KMS-11 (cell line): ENCODE data around the gene RHEX.

Experiments
- H2AFZ ChIP-seq: fragments of 200-600 bp; sonication (generic); 2 replicates; pipeline ENCODE4 v1.6.1; 2016; ENCODE audit warnings: antibody characterized with exemption, mixed run types, low read depth
- H3K27ac ChIP-seq: fragments of 200-600 bp; sonication (generic); 2 replicates; pipeline ENCODE4 v1.6.1; 2016; ENCODE audit warnings: mild to moderate bottlenecking, mixed run types
- H3K27me3 ChIP-seq: fragments of 200-600 bp; sonication (generic); 2 replicates; pipeline ENCODE4 v1.6.1; 2017; ENCODE audit warnings: mild to moderate bottlenecking, low read depth, mixed run types, moderate library complexity; ENCODE audit not compliant: insufficient read depth
- H3K36me3 ChIP-seq: fragments of 200-600 bp; sonication (generic); 2 replicates; pipeline ENCODE4 v1.6.1; 2017; ENCODE audit warnings: mild to moderate bottlenecking, mixed run types; ENCODE audit not compliant: insufficient read depth
- H3K4me1 ChIP-seq: fragments of 200-600 bp; sonication (generic); 2 replicates; pipeline ENCODE4 v1.6.1; 2016; ENCODE audit warnings: mild to moderate bottlenecking, low read depth, mixed run types; ENCODE audit not compliant: poor library complexity, severe bottlenecking
- H3K4me2 ChIP-seq: fragments of 200-600 bp; sonication (generic); 2 replicates; pipeline ENCODE4 v1.7.0; 2016; ENCODE audit warnings: mild to moderate bottlenecking, mixed run types
- H3K4me3 ChIP-seq: fragments of 200-600 bp; sonication (generic); IDR thresholded peaks from 2 replicates; pipeline ENCODE4 v1.6.1; 2017; ENCODE audit warnings: low read depth, low read length, mixed read lengths; ENCODE audit not compliant: insufficient read depth
- H3K79me2 ChIP-seq: fragments of 200-600 bp; sonication (generic); 2 replicates; pipeline ENCODE4 v1.6.1; 2016; ENCODE audit warnings: low read depth, mixed run types; ENCODE audit not compliant: insufficient read depth
- H3K9ac ChIP-seq: fragments of 200-600 bp; sonication (generic); 2 replicates; pipeline ENCODE4 v1.6.1; 2016; ENCODE audit warnings: mild to moderate bottlenecking, mixed run types
- H4K20me1 ChIP-seq: fragments of 200-600 bp; sonication (generic); 2 replicates; pipeline ENCODE4 v1.6.1; 2016; ENCODE audit warnings: mild to moderate bottlenecking, mixed run types; ENCODE audit not compliant: insufficient read depth
- TF ChIP-seq, protein P1 (sequence below): fragments of 200-600 bp; sonication (generic); conservative IDR thresholded peaks from 2 replicates; pipeline ENCODE4 v1.6.1; 2017; ENCODE audit warnings: low read depth, mild to moderate bottlenecking, antibody characterized with exemption, low read length, moderate library complexity, mixed read lengths

The RHEX gene

DNA sequence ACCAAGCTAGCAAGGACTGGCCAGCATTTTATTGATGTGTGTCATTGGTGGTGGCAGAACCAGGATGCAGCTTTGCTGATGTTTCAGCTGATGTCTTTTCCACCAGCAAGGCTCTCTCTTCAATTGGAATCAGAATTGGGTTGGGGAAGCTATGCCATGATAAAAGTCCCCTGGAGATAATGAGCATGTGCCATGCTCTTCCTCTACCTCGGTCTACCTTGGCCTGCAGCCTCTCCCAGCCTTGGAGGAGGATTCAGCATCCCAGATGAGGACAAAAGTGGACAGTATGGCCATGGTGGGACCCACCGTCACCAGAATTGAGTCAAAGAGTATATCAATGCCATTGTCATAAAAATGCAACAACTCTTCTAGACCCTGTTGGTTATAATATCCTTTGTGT lies 55.7 kb downstream of the RHEX start:
- Histone ChIP-seq H3K27me3 (no peaks in the 10 kb centered on the region), H4K20me1 (no peaks in the 10 kb centered on the region), H3K4me2 (no peak overlapping the region), H3K4me1 (peaks cover 7% of the 10 kb centered on the region), H3K36me3 (no peaks in the 10 kb centered on the region), H2AFZ (no peak overlapping the region), H3K4me3 (no peak overlapping the region), H3K79me2 (no peaks in the 10 kb centered on the region), H3K9ac (no peak overlapping the region), H3K27ac (no peak overlapping the region)
- TF ChIP-seq, protein P1, sequence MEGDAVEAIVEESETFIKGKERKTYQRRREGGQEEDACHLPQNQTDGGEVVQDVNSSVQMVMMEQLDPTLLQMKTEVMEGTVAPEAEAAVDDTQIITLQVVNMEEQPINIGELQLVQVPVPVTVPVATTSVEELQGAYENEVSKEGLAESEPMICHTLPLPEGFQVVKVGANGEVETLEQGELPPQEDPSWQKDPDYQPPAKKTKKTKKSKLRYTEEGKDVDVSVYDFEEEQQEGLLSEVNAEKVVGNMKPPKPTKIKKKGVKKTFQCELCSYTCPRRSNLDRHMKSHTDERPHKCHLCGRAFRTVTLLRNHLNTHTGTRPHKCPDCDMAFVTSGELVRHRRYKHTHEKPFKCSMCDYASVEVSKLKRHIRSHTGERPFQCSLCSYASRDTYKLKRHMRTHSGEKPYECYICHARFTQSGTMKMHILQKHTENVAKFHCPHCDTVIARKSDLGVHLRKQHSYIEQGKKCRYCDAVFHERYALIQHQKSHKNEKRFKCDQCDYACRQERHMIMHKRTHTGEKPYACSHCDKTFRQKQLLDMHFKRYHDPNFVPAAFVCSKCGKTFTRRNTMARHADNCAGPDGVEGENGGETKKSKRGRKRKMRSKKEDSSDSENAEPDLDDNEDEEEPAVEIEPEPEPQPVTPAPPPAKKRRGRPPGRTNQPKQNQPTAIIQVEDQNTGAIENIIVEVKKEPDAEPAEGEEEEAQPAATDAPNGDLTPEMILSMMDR = no peak

DNA sequence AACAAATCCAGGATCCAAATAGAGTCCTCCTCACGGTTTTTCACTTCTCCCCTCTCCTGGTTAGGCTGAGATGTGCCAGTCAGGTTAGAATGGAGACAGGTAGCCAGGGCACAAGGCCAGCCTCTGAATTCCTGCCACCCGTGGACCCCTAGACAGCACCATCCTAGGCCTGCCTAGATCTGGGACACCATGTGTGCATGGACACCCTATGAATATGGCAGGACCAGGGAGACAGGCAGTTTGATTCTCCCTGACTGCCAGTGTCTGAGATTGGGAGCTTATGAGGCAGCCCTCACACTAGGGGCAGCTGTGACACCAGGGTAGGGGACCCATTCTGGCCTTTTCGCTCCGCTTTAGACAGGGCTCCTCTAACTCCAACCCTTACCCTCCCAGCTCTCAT lies 56.7 kb downstream of the RHEX start:
- Histone ChIP-seq H3K4me2 (no peak overlapping the region), H2AFZ (no peak overlapping the region), H3K27ac (no peak overlapping the region), H3K27me3 (no peaks in the 10 kb centered on the region), H3K79me2 (no peaks in the 10 kb centered on the region), H3K36me3 (no peaks in the 10 kb centered on the region), H3K9ac (no peak overlapping the region), H4K20me1 (no peaks in the 10 kb centered on the region), H3K4me3 (no peak overlapping the region), H3K4me1 (peaks cover 7% of the 10 kb centered on the region)
- TF ChIP-seq, protein P1 = no peak

DNA sequence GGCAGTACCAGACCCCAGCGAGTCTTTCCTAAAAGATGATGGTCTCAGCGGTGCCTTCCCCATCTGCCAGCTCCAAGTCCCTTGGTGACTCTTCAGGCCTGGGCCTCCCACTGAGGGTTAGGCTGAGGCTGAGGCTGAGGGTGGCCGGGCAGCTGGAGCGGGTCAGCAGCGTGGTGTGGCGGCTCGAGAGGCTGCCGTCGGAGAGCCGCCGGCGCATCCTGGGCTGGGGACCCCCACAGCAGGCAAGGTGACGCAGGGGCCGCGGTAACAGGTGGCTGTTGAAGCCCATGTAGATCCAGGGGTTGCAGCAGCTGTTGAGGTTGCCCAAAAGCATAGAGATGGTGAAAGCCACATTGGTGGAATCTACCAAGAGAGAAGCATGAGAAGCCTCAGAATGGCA lies 57.2 kb downstream of the RHEX start:
- Histone ChIP-seq H3K79me2 (no peaks in the 10 kb centered on the region), H3K27ac (no peak overlapping the region), H3K27me3 (no peaks in the 10 kb centered on the region), H3K4me2 (no peak overlapping the region), H2AFZ (no peak overlapping the region), H3K9ac (no peak overlapping the region), H3K36me3 (no peaks in the 10 kb centered on the region), H4K20me1 (no peaks in the 10 kb centered on the region), H3K4me3 (no peak overlapping the region), H3K4me1 (peaks cover 7% of the 10 kb centered on the region)
- TF ChIP-seq, protein P1 = no peak

DNA sequence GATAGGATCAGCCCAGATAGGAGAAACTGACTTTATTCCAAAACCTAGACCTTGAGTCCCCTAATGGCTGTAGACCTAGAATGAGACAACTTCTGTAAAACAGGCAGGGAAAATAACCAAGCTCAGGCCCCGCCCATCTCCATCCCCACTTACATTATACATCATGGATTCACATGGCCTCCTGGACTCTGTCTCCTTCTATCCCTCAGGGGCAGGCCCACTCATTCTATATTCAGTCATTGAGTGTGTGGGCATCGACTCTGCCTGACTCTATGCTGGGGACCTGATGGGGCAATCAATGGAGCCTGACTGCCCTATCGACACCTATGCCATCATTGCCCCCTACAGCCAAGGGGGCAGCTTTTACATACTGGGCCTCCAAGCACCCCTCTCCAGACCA lies 57.8 kb downstream of the RHEX start:
- Histone ChIP-seq H3K27me3 (no peaks in the 10 kb centered on the region), H3K79me2 (no peaks in the 10 kb centered on the region)
- TF ChIP-seq, protein P1 = no peak

More for the DNA sequence above, 57.8 kb downstream of the RHEX start:
- Histone ChIP-seq H3K27ac (no peak overlapping the region), H3K9ac (no peak overlapping the region), H2AFZ (no peak overlapping the region), H3K4me3 (no peak overlapping the region), H3K4me1 (peaks cover 7% of the 10 kb centered on the region), H3K36me3 (no peaks in the 10 kb centered on the region), H4K20me1 (no peaks in the 10 kb centered on the region), H3K4me2 (no peak overlapping the region)
